Measurements from ENCODE around the gene SPATA20.

The SPATA20 gene

GRCh38 chr17:50529849-50530248 lies 17.1 kb upstream of the SPATA20 start:
- TF ChIP-seq ZNF274 (IDR thresholded peaks at IDR 0.05; ENCODE audit: low read depth, low read length) = no peak

GRCh38 chr17:50531428-50532025 lies 15.4 kb upstream of the SPATA20 start:
- TF ChIP-seq ZNF274 (IDR thresholded peaks at IDR 0.05; ENCODE audit: low read depth, low read length) = no peak
- no peak overlapping the region for H3K4me3 ChIP-seq (ENCODE audit: low read length)

More at GRCh38 chr17:50529849-50530248, 17.1 kb upstream of the SPATA20 start:
- H3K4me3 ChIP-seq (ENCODE audit: low read length) = no peak overlapping the region

- TF ChIP-seq ZNF274 (IDR thresholded peaks at IDR 0.05; ENCODE audit: low read depth, low read length) = no peak
These were observed 14.4 kb upstream of the SPATA20 start, which contains the start of gene EPN3 for GRCh38 chr17:50532452-50533024. TSS of gene EPN3 (plus strand) at chr17:50532735. CDS start at chr17:50536557, 3,822 bp downstream.

GRCh38 chr17:50533185-50533584 lies 13.8 kb upstream of the SPATA20 start:
- H3K4me3 ChIP-seq (ENCODE audit: low read length) = no peak overlapping the region
- TF ChIP-seq ZNF274 (IDR thresholded peaks at IDR 0.05; ENCODE audit: low read depth, low read length) = no peak

More at GRCh38 chr17:50532452-50533024, 14.4 kb upstream of the SPATA20 start, which contains the start of gene EPN3:
- no peak within 1 kb of the TSS for H3K4me3 ChIP-seq (ENCODE audit: low read length)

GRCh38 chr17:50533720-50534148 lies 13.2 kb upstream of the SPATA20 start:
- no peak for TF ChIP-seq ZNF274 (IDR thresholded peaks at IDR 0.05; ENCODE audit: low read depth, low read length)
- no peak overlapping the region for H3K4me3 ChIP-seq (ENCODE audit: low read length)

- no peak for TF ChIP-seq ZNF274 (IDR thresholded peaks at IDR 0.05; ENCODE audit: low read depth, low read length)
- no peak overlapping the region for H3K4me3 ChIP-seq (ENCODE audit: low read length)
These were observed 12.6 kb upstream of the SPATA20 start for GRCh38 chr17:50534222-50534978.

GRCh38 chr17:50534979-50535326 lies 12.0 kb upstream of the SPATA20 start:
- no peak for TF ChIP-seq ZNF274 (IDR thresholded peaks at IDR 0.05; ENCODE audit: low read depth, low read length)
- H3K4me3 ChIP-seq (ENCODE audit: low read length) = no peak overlapping the region

GRCh38 chr17:50535407-50535806 lies 11.6 kb upstream of the SPATA20 start:
- no peak for TF ChIP-seq ZNF274 (IDR thresholded peaks at IDR 0.05; ENCODE audit: low read depth, low read length)
- no peak overlapping the region for H3K4me3 ChIP-seq (ENCODE audit: low read length)

GRCh38 chr17:50536683-50537646 lies 10.0 kb upstream of the SPATA20 start:
- H3K4me3 ChIP-seq (ENCODE audit: low read length) = no peak overlapping the region
- TF ChIP-seq ZNF274 (IDR thresholded peaks at IDR 0.05; ENCODE audit: low read depth, low read length) = no peak

- TF ChIP-seq ZNF274 (IDR thresholded peaks at IDR 0.05; ENCODE audit: low read depth, low read length) = no peak
- no peak overlapping the region for H3K4me3 ChIP-seq (ENCODE audit: low read length)
These were observed 9.0 kb upstream of the SPATA20 start for GRCh38 chr17:50537721-50538548.

- H3K4me3 ChIP-seq (ENCODE audit: low read length) = no peak overlapping the region
- no peak for TF ChIP-seq ZNF274 (IDR thresholded peaks at IDR 0.05; ENCODE audit: low read depth, low read length)
These were observed 8.2 kb upstream of the SPATA20 start for GRCh38 chr17:50538549-50539410.

All from GM08714 (cell line).